ENCODE results near the gene NT5E.
"Not testable (repeated sequence)": the region's sequence is repeated elsewhere in the genome, so short reads cannot be mapped to it uniquely, and the experiment has no call there.

The NT5E gene

GRCh38 chr6:85449818-85450759 is at the start of gene NT5E:
TSS of gene NT5E (plus strand) at chr6:85450083. CDS start at chr6:85450140, 57 bp downstream.
- no peak for DNase-seq (ENCODE audit: low read depth in 2 of 2)

- no peak for DNase-seq (ENCODE audit: low read depth in 2 of 2)
These were observed 49.6 kb upstream of the NT5E start for GRCh38 chr6:85400331-85400730.

GRCh38 chr6:85401186-85402021 is 48.5 kb upstream of the NT5E start:
- no peak for DNase-seq (ENCODE audit: low read depth in 2 of 2)

- DNase-seq (ENCODE audit: low read depth in 2 of 2): no peak
These were observed 47.8 kb upstream of the NT5E start for GRCh38 chr6:85402071-85402470.

- no peak for DNase-seq (ENCODE audit: low read depth in 2 of 2)
These were observed 47.0 kb upstream of the NT5E start for GRCh38 chr6:85402922-85403321.

- no peak for DNase-seq (ENCODE audit: low read depth in 2 of 2)
These were observed 46.4 kb upstream of the NT5E start for GRCh38 chr6:85403331-85404015.

GRCh38 chr6:85404016-85404563 is 45.8 kb upstream of the NT5E start:
- not testable (repeated sequence) for DNase-seq (ENCODE audit: low read depth in 2 of 2)

GRCh38 chr6:85404564-85405174 is 45.2 kb upstream of the NT5E start:
- DNase-seq (ENCODE audit: low read depth in 2 of 2): no peak

GRCh38 chr6:85405175-85405852 is 44.6 kb upstream of the NT5E start:
- no peak for DNase-seq (ENCODE audit: low read depth in 2 of 2)

GRCh38 chr6:85405853-85406198 is 44.1 kb upstream of the NT5E start:
- DNase-seq (ENCODE audit: low read depth in 2 of 2): no peak

GRCh38 chr6:85406641-85407075 is 43.2 kb upstream of the NT5E start:
- no peak for DNase-seq (ENCODE audit: low read depth in 2 of 2)

- no peak for DNase-seq (ENCODE audit: low read depth in 2 of 2)
These were observed 41.8 kb upstream of the NT5E start for GRCh38 chr6:85408039-85408438.

GRCh38 chr6:85412911-85413430 is 36.9 kb upstream of the NT5E start:
- DNase-seq (ENCODE audit: low read depth in 2 of 2): no peak

GRCh38 chr6:85416049-85416448 is 33.8 kb upstream of the NT5E start:
- no peak for DNase-seq (ENCODE audit: low read depth in 2 of 2)

GRCh38 chr6:85416766-85417165 is 33.1 kb upstream of the NT5E start:
- no peak for DNase-seq (ENCODE audit: low read depth in 2 of 2)

- DNase-seq (ENCODE audit: low read depth in 2 of 2): no peak
These were observed 32.5 kb upstream of the NT5E start for GRCh38 chr6:85417336-85417735.

GRCh38 chr6:85418059-85418458 is 31.8 kb upstream of the NT5E start:
- no peak for DNase-seq (ENCODE audit: low read depth in 2 of 2)

- no peak for DNase-seq (ENCODE audit: low read depth in 2 of 2)
These were observed 30.7 kb upstream of the NT5E start for GRCh38 chr6:85419046-85419759.

GRCh38 chr6:85420551-85420950 is 29.3 kb upstream of the NT5E start:
- no peak for DNase-seq (ENCODE audit: low read depth in 2 of 2)

GRCh38 chr6:85421181-85421580 is 28.7 kb upstream of the NT5E start:
- no peak for DNase-seq (ENCODE audit: low read depth in 2 of 2)

Measured in stimulated activated CD8-positive, alpha-beta memory T cell treated with anti-CD3 and anti-CD28 coated beads, Interleukin-7, amount 100 ng/mL, for 1 hour (primary cell).